ENCODE results near the gene FARP2.

Gene FARP2

DNA sequence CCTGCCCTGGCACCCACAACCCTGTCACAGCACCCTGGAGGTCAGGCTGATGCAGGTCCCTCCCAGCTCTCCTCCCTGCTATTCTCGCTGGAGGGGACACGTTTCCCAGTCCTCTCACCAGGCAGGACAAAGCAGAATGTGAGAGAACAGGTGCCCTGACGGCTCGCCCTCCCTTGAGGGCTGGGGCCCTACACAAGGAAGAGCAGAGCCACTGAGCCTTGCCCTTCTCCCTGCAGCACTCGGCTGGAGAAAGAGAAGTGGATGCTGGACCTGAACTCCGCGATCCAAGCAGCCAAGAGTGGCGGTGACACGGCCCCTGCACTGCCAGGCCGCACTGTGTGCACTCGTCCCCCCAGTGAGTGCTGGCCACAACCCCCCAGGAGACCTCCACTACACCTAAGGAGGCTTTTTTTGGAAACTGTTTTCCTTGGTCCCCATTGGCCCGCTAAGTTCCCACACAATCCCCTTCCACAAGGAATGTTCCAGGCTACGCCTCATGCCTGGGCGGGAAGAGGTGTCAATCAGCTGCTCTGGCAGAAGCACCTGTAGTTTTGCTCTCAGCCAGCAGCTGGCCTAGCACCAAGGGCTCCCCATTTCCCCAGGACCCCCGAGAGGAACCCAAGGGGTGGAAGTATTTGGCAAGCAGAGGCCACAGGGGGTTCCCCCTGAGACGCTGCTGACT, 134.9 kb downstream of the FARP2 start:
- no peak for DNase-seq (ENCODE audit: low spot score)

DNA sequence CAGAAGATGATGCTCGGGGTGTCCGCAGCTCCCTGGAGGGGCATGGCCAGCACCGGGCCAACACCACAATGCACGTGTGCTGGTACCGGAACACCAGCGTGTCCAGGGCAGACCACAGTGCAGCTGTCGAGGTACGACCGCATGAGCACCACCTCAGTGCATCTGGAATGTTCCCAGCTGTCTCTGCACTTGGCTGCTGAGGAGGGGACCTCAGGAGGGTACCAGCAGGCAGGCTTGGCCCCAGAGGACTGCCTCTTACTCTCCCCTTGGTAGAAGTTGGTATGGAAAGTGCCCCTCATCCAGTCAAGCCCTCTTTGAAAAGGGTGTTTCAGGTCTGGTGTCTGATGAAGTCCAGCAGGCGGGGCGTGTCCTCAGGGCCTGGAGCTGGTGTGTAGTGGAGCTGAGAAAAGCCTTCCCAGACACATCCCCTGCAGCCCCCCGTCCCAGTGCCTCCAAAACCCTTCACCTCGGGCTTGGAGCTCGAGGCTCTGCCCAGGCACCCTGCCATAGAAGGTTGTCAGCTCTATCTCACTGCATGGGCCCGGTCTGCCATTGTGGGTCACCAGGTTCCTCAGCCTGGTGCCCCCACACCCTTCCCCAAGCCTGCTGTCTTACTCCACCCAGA, 135.6 kb downstream of the FARP2 start:
- DNase-seq (ENCODE audit: low spot score) = no peak

DNA sequence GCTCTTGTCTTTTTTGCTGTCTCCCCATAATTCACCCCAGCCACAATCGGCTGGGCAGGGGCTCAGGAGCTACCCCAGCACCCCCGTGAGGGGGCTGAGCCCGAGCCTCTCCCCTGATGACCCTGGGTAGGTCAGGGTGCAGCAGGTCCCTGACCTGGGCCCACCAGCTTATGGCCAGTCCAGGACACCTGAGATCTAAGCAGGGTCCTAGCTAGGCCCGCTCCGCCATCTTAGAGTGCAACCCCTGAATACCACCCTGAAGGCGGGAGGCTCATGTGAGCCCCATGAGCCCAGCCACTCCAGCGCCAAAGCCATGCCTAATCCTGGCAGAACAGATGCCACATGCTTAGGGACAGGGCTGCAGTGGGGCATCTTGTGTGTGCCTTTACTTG, 136.1 kb downstream of the FARP2 start:
- no peak for DNase-seq (ENCODE audit: low spot score)

DNA sequence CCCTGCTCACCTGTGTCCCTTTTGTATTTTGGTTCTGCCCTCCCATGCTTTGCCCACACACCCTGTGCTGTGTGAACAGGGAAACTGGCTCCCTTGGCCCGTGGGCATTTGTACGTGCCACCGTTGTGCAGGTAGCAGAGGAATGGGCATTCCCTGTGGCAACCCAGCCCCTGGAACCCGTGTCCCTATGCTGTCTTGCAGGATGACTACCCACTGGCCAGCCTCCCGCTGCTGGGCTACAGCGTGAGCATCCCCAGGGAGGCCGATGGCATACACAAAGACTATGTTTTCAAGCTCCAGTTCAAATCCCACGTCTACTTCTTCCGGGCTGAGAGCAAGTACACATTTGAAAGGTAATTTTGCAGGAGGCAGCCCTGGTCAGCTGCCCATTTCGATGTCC, 137.0 kb downstream of the FARP2 start:
- DNase-seq (ENCODE audit: low spot score) = no peak

DNA sequence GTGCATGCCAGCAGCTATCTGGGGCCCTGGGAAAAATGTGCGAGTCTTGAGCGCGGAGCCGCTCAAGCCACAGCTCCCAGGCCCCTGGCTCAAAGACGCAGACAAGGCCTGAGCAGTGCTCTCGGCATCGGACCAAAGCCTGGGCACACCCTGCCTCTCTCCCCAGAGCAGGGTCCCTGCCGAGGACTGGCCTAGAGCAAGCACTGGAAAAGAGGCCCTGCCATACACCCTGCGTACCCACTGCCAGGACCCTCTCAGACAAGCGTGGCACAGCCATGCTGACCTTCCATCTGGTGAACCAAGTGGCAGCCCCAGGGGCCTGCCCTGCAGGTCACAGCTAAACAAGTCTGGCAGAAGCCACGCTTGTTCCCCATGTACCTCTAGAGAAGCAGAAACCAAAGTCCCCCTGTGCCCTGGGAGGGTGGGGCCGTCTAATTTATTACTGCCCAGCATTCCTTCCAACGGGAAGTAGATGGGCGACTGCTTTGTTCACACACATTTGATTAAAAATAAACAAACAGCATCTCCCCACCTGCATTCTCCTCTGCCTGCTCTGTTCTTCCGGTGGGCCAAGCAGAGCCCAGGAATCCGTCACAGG, 138.3 kb downstream of the FARP2 start:
- DNase-seq (ENCODE audit: low spot score) = no peak

DNA sequence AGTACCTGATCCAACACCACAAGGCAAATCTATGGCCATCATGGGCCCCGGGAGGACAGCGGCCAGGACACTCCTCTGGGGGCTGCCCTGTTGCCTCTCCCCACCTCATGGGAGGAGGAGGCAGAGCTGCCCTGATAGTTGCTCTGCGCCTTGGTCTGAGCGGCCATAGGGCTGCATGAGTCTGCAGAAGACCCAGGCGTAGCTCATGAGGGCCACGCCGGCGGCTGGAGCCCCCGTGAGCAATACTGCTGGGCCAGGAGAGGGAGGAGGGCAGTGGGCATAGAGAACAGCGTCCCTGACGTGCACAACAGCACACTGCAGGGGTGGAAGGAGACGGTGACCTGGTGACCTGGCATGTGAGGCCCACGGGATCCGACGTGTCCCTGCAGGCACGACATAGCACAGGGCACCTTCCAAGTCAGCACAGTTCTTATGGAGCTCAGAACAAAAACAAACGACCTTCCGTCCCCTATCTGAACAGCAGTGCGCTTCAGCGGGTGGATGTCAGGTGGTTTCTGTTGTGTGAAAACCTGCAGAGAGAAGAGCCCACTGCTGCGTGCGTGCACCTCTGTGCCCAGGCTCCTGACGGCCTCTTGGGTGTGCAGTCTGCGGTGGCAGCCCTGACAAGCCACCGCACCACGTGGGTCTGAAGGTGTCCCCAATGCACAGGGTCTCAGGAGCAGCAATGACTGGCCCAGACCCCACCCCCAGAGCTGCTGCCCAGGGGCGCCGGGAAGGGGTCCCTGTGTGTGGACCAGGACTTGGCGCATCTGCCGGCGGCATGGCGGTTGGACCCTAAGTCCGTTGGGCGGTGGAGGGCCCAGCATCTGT, 139.3 kb downstream of the FARP2 start:
- DNase-seq (ENCODE audit: low spot score) = no peak

DNA sequence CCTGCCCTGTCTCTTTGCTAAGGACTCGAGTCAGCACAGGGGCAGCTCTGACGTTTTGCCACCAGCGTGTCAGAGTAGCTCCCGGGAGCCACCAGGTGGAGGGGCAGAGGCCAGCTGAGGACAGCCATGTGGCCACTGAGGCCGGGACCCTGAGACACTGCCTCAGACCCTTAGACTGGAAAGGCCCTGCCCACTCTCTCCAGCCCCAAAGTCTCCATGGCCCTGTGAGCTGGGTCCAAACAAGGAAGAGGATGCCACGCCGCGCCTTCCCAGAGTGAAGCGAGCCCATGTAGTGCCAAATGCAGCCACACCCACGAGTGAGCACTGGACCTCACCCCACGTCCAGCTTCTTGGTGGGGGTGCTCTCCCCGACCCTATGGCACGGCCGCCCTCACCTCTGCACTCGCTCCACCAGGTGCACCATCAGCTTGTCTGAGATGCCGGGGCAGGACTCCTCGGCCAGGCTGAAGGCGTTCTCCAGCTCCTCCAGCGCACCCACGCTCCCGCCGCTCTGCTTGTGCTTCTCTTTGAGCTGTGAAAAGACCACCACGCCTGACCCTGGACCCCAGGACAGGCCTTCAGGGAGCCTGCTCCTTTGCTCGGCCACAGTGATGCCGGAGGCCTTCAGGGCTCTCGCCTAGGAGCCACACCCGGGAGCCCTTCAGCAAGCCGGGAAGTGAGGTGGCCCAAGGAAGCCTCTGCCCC, 140.1 kb downstream of the FARP2 start:
- no peak for DNase-seq (ENCODE audit: low spot score)

DNA sequence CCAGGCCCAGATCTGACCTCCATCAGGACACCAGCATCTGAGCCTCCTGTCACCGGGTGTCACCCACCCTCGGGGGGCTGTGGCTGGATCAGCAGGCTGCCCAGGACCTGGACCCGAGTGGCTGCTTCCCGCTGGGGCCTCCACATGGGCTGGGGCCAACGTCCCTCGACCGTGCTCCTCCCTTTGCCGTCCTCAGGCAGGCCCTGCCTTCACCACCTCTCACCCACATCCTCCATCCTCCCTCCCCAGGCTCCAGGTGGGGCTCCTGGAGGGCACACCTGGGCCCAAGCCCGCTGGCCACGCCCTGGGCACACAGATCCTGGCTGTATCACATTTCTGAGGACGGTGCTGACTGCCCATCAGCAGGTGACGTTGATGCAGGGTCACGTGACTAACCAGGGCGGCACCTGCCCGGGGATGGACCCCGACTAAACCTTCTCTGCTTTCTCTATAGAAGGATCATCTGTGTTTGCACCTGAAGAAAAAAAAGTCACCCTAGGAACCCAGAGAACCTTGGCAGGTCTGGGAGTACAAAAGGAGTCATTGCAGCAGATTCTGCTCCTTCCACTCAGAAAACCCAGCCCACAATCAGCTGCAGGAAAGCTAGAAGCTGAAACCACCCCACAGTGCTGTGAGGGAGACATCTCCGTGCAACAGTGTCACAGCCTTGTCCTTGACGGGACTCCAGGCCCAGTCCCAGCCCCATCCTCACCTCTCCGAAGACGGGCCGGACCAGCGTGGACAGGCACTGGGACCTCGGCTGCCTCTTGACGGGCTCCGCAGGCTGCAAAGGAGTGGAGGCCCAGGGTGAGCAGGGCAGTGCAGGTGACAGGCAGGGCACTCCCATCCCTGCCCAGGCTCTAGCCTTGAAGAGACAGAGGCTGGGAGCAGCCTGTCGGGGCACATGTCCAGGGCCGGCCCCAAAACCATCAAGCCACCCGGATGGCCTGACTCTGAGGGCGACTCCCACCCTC, 141.1 kb downstream of the FARP2 start:
- DNase-seq (ENCODE audit: low spot score) = no peak

DNA sequence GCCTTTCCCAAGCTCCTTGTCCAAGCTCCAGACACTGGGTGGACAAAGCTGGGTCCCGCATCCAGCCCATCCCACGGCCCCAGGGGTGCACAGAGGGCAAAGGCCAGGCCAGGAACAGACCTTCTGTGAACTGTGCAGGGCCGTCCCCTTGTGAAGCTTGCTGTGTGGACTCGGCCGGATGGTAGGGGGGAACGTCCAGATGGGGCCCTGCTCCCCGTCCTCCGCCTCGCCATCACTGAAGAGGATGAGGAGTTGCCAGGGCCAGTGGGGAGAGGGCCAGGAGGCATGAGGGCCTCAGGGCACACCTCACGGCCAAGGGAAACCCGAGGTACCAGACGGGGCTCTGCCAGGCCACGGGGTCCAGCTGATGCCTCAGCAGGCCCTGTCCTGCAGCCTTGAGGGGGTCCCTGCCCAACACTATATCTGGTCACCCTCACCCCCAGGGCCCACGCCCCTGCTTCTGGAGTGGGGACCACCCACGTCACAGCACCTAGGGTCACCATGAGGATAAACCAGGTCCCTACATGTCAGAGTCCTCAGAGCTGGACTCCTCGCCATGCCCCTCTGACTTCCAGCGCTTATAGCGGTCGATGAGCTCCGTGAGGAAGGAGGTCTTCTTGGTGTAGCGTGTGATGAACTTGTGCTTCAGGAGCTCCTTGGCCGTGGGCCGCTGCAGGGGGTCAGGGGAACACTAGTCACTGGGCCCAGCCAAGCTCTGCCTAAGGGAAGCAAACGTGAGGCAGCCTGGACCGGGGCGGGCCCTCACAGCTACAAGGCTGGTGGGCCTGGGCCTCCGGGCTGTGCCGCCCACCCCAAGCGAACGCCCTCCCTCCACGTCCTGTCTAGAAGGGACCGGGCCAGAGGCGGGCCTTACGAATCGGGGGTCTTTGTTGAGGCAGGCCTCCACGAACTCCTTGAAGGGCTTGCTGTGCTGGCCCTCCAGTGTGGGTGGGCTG, 142.3 kb downstream of the FARP2 start:
- no peak for DNase-seq (ENCODE audit: low spot score)

DNA sequence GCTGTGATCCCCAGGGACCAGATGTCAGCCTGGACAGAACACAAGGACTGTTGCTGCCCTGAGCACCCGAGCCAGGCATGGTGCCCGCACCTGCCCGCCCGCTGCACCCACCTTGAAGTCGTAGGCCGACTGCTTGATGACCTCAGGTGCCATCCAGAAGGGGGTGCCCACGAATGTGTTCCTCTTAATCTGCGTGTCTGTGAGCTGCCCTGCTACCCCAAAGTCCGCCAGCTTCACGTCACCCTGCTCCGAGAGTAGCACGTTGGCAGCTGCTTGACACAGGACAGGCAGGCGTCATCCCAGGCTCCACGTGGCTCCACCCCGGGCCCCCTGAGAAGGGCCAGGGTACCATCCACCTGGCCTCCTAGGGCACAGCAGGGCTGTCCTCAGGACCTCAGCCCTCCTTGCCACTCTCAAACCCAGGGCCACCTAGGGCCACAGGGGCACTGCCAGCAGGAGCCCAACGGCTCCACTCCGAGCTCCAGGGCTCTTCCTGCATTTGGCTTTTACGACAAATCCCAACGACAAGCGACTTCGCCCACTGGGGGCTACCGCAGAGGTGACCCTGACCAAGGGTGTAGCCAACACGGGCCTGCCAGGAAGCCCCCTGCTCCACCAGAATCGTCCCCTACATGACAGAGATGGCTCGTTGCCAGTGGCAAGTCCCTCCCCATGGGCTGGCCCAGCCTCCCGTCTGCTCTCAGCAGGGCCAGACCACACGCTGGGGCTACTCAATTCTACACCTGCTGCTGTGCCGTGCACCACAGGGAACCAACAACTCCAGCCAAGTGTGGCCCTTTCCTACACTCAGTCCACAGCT, 143.3 kb downstream of the FARP2 start:
- DNase-seq (ENCODE audit: low spot score) = no peak

DNA sequence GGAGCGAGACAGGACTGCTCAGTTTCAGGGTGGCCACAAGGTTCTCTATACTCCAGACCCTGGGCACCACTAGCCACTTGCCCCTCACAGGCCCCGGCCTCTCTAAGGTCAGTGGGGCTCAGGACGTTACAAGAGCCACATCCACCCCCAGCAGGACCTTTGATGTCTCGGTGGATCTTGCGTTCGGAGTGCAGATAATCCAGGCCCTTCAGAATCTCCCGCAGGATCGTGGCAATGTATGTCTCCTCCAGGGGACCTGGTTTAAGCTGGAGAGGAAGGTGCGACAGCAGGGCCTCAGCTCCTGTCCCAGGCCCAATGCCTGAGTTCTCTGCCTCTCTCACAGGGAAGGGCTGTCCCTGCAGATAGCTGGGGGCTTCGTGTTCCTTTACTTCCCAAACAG, 143.9 kb downstream of the FARP2 start:
- DNase-seq (ENCODE audit: low spot score) = no peak

DNA sequence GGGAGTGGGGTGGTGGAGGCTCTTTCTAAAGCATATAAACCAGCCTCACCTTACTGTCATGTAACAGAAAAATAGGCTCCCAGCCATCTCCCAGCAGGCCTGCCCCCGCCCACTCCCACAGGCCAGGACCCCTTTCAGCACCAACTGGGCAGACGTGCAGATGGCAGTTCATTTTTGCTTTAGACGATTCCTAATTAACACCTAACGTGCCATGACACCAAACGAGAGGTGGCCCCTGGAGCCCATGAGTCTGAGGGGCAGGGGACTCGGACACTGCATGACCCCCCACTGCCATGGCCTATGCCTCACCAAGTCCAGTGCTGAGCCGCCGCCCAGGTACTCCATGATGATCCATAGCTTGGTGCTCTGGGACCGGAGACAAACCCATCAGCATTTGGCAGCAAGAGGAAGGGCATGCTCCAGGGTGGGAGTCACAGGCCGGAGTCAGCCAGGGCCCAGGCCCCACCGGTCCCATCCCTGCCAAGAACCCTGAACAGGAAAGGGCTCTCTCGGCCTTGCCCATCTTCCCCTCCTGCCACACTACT, 144.4 kb downstream of the FARP2 start:
- DNase-seq (ENCODE audit: low spot score) = no peak

DNA sequence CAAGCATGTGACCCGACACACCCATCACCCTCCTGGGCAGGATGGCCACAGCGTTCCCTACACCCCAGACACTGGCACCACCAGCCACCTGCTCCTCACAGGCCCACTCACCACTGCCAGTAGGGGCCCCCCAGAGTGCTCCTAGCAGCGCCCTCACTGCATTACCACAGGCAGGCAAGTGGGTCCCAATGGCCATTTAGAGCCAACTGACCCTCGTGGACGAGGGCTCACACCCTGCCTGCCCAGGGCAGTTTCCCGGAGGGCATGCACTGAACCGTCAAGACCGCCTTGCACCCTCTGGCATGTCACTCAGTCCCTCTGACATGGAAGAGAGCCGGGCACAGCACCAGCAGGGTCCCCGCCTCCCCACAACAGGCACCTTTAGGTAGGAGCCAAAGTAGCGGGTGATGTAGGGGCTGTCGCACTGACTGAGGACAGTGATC, 145.0 kb downstream of the FARP2 start:
- no peak for DNase-seq (ENCODE audit: low spot score)

DNA sequence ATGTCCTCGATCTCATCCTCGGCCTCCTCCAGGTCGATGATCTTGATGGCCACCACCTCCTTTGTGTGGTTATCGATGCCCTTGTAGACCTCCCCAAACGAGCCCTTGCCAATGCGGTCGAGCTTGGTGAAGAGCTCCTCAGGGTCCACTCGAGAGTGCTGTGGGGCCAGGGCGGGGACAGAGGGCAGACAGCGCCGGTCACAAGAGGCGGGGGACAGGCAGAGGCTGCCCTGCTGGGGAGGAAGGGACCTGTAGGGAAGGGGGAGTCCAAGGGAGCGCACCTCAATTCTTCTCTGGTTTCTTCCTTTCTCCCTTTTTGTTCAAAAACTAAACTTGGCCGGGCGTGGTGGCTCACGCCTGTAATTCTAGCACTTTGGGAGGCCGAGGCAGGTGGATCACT, 145.5 kb downstream of the FARP2 start:
- DNase-seq (ENCODE audit: low spot score) = no peak

DNA sequence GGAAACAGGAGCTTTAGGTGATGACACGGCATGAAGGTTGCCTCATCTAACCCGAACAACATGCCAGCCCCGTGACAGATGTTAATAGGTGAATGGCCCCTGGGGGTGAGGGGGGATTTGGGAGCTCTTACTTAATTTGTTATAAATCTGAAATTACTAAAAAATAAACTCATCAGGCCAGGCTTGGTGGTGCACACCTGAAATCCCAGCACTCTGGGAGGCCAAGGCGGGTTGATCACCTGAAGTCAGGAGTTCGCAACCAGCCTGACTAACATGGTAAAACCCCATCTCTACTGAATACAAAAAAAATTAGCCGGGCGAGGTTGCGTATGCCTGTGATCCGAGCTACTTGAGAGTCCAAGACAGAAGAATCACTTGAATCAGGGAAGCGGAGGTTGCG, 146.2 kb downstream of the FARP2 start:
- no peak for DNase-seq (ENCODE audit: low spot score)

DNA sequence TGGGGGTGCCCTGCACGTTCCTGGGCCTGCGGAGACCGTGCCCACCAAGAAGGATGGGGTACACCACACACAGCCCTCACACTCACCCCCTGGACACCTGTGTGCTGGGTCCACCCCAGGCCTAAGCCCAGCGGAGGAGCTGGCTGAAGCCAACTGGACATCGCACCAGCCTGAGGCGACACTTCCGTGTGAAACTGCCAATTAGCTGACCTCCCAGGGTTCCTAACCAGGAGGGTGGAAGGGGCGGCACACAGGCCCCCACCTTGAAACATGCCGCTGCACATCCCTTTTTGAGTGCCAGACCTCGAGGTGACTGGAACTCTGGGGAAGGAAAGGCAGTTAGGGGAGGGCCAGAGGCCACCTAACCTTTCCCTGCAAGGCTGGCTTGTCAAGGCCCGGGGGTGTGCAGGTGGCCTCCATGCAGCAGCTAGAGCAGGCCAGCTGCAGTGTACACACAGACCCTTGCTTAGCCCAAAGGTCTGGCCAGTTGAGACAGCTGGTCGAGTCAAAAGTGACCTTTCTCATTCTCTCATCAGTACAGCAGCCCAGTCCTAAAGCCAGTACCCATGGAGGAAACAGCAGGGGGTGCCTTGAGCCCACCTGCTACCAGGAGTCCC, 147.8 kb downstream of the FARP2 start:
- no peak for DNase-seq (ENCODE audit: low spot score)

DNA sequence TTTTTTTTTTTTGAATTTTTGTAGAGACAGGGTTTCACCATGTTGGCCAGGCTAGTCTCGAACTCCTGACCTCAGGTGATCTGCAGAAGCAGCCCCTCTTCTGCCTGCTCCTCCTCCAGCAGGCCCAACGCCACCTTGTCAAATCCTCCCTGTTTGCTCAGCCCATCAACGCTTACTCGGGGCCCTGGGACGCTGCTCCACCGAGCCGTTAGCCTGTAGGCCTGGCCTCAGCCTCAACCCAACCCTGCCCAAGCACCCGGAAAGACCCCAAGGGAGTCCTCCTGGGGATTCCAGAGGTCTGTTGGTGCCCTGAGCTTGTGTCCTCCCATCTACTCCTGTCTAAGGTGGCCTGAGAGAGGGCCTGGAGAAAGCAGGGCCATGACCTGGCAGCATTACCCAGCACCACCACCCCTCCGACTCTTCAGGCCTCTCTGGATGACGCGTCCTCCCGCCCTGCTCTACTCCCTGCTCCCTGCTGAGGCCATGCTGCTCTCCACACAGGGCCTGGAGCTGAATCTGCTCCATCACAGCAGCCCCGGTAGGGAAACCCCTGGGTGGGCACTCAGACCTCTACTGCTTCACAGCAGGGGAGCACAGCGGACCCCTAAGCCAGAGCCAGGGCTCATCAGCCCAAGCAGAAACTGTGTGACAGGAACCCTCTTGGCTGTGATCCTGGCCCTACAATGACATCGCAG, 149.1 kb downstream of the FARP2 start:
- DNase-seq (ENCODE audit: low spot score) = no peak
